ENCODE data around the gene TMEM200A. TPM values are rescaled to one million over a fixed set of nuclear protein-coding genes. Genes with fewer than 3 reads are reported as not detected.

Gene TMEM200A
- total and polyA plus RNA-seq, 2 experiments from 2014 or later: 44.5 to 47.0 TPM

DNA sequence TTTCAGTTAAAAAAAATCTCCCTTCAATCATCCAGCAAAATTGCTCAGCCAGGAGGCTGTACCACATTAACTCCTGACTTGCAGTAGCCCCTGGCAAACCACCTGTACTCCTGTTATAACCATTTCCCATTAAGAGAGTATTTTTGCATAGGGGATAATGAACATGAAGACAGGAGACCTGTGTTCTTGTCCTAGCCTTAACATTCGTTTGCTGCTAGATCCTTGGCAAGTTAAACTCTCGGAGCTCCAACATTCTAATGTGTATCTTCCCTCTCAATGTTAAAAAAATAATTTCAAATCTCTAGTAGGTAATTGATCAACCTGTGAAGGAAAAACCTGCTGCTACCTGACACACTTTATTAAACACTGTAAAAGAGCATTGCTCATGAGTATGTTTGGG lies 8.4 kb upstream of the TMEM200A start:
- Histone ChIP-seq H3K9me2 (ENCODE audit: insufficient read depth) (no peaks in the 10 kb centered on the region), H4K20me1 (ENCODE audit: insufficient read depth) (no peaks in the 10 kb centered on the region), H2AFZ (no peak overlapping the region), H3K79me2 (ENCODE audit: insufficient read depth) (no peaks in the 10 kb centered on the region), H3K27me3 (replicated peaks; ENCODE audit: insufficient read depth) (no peaks in the 10 kb centered on the region), H3K9me3 (ENCODE audit: low read depth) (no peaks in the 10 kb centered on the region), H3K27ac (no peak overlapping the region), H3K4me1 (ENCODE audit: insufficient read depth) (no peaks in the 10 kb centered on the region), H3K9ac (no peak overlapping the region), H3K4me3 (no peak overlapping the region), H3K36me3 (ENCODE audit: low read depth) (no peaks in the 10 kb centered on the region), H3F3A (ENCODE audit: insufficient read depth) (no peaks in the 10 kb centered on the region), H3K4me2 (ENCODE audit: unreplicated experiment) (no peak overlapping the region)
- 91 to 97% methylated on average over 2 of the region's 2 CpGs for WGBS, 2 experiments (ENCODE audit: low coverage in 1 of 2, low lambda C conversion rate in 2 of 2, missing lambda C conversion rate in 2 of 2)
- TF ChIP-seq EZH2phosphoT487 (IDR thresholded peaks at IDR 0.05; ENCODE audit: insufficient read depth, low read depth): no peak
- no peak for TF ChIP-seq EZH2 (IDR thresholded peaks at IDR 0.05; ENCODE audit: insufficient read depth, poor library complexity, severe bottlenecking)
- in situ Hi-C loops (cut with MboI): no loop called here
- no peak for DNase-seq

DNA sequence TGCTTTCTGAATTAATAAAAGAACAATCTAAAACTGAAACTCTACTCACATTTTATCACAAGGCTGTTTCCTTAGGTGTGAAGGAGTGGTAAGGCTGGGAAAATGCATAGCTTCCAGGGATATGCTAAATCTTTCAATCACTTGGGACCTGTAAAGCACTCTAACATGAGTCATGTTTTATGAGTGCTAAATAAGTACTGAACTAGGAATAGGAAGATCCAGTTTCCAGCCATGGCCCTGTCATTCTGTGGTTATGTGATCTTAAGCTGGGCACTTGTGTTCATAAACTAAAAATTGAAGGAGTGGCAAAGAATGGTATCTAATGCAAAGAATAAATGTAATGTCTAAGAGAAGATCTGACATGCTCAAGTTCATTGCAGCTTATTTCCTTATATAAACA lies 6.1 kb upstream of the TMEM200A start:
- H3K27me3 ChIP-seq (replicated peaks; ENCODE audit: insufficient read depth): no peaks in the 10 kb centered on the region
- DNase-seq: no peak
- H3K27ac ChIP-seq: no peak overlapping the region
- no peaks in the 10 kb centered on the region for H3K79me2 ChIP-seq (ENCODE audit: insufficient read depth)
- H3K9me2 ChIP-seq (ENCODE audit: insufficient read depth): no peaks in the 10 kb centered on the region
- no peak overlapping the region for H3K4me2 ChIP-seq (ENCODE audit: unreplicated experiment)
- no peak overlapping the region for H2AFZ ChIP-seq
- H3K4me3 ChIP-seq: no peak overlapping the region
- no peaks in the 10 kb centered on the region for H3K4me1 ChIP-seq (ENCODE audit: insufficient read depth)
- 0 out of 2 replicates have a peak, but pooled peaks cover 6% of the 10 kb centered on the region for H3F3A ChIP-seq (ENCODE audit: insufficient read depth)
- H3K36me3 ChIP-seq (ENCODE audit: low read depth): no peaks in the 10 kb centered on the region
- no peak overlapping the region for H3K9ac ChIP-seq
- H3K9me3 ChIP-seq (ENCODE audit: low read depth): no peaks in the 10 kb centered on the region
- TF ChIP-seq EZH2phosphoT487 (IDR thresholded peaks at IDR 0.05; ENCODE audit: insufficient read depth, low read depth) (no peak), EZH2 (IDR thresholded peaks at IDR 0.05; ENCODE audit: insufficient read depth, poor library complexity, severe bottlenecking) (no peak)
- in situ Hi-C loops (cut with MboI): no loop called here
- H4K20me1 ChIP-seq (ENCODE audit: insufficient read depth): no peaks in the 10 kb centered on the region

DNA sequence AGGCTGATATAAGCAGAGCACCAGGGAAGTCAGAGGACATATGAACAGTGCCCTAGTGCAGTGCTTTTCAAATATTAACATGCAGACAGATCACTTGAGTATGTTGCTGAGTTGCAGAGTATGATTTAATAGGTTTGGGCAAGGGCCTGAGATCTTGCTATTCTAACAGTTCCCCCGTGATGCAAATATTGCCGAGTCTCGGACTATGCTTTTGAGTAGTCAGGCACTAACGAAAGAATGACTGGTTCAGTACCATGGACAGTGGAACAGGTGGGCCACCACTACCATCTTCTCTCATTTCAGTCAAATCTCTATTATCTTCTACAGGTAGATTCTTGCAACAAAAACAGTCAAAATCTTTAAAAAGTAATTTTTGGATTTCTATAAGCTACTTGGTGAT lies 3.7 kb upstream of the TMEM200A start:
- Histone ChIP-seq H2AFZ (no peak overlapping the region), H3K27ac (no peak overlapping the region), H3F3A (ENCODE audit: insufficient read depth) (peaks cover 10% of the 10 kb centered on the region; the same call in 1 of the 2 replicates), H3K36me3 (ENCODE audit: low read depth) (no peaks in the 10 kb centered on the region), H4K20me1 (ENCODE audit: insufficient read depth) (no peaks in the 10 kb centered on the region), H3K9ac (no peak overlapping the region), H3K9me2 (ENCODE audit: insufficient read depth) (no peaks in the 10 kb centered on the region), H3K27me3 (replicated peaks; ENCODE audit: insufficient read depth) (no peaks in the 10 kb centered on the region), H3K4me3 (no peak overlapping the region), H3K4me1 (ENCODE audit: insufficient read depth) (no peaks in the 10 kb centered on the region), H3K79me2 (ENCODE audit: insufficient read depth) (peaks cover 8% of the 10 kb centered on the region), H3K4me2 (ENCODE audit: unreplicated experiment) (no peak overlapping the region), H3K9me3 (ENCODE audit: low read depth) (no peaks in the 10 kb centered on the region)
- TF ChIP-seq EZH2phosphoT487 (IDR thresholded peaks at IDR 0.05; ENCODE audit: insufficient read depth, low read depth) (no peak), EZH2 (IDR thresholded peaks at IDR 0.05; ENCODE audit: insufficient read depth, poor library complexity, severe bottlenecking) (no peak)
- WGBS, 2 experiments (ENCODE audit: low coverage in 1 of 2, low lambda C conversion rate in 2 of 2, missing lambda C conversion rate in 2 of 2): 43 to 50% methylated on average over 4 of the region's 4 CpGs
- no peak for DNase-seq
- in situ Hi-C loops (cut with MboI): no loop called here

DNA sequence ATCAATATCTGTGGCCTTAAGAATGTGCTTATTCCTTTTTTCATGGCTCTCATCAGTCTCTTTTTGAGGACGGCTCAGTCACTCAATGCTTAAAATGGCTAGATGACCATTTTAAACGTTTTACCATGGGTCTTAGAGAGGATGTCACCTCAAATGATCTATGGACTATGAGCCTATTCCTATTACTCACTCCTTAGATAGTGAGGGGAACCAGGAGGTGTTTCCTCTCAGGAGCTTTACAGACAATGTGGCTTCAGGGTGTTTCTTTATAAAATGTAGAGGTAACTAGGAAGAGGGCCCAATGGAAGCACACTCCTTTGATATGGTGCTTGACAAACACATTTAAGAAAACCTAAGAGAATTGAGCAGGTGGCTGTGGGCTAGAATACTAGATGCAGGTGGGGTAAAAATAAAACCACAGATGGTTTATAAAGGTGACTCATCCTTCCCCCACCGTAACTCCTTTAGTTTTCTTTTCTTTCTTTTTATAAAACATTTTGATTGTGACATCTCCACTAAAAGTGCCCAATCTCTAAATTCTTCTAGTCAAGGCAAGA lies 1.5 kb upstream of the TMEM200A start:
- peaks cover 13% of the 10 kb centered on the region for H3K4me1 ChIP-seq (ENCODE audit: insufficient read depth)
- H3K9me3 ChIP-seq (ENCODE audit: low read depth): no peaks in the 10 kb centered on the region
- no peak for TF ChIP-seq EZH2 (IDR thresholded peaks at IDR 0.05; ENCODE audit: insufficient read depth, poor library complexity, severe bottlenecking)
- no peak for TF ChIP-seq EZH2phosphoT487 (IDR thresholded peaks at IDR 0.05; ENCODE audit: insufficient read depth, low read depth)
- peaks cover 30% of the 10 kb centered on the region for H3K79me2 ChIP-seq (ENCODE audit: insufficient read depth)
- in situ Hi-C loops (cut with MboI): no loop called here
- H3K9ac ChIP-seq: no peak overlapping the region
- no peak overlapping the region for H3K4me2 ChIP-seq (ENCODE audit: unreplicated experiment)
- H4K20me1 ChIP-seq (ENCODE audit: insufficient read depth): no peaks in the 10 kb centered on the region
- peak overlapping the region; percentile 91; the same call in 1 of the 2 replicates for H3K4me3 ChIP-seq
- H3K27ac ChIP-seq: no peak overlapping the region
- no peaks in the 10 kb centered on the region for H3K9me2 ChIP-seq (ENCODE audit: insufficient read depth)
- no peak overlapping the region for H2AFZ ChIP-seq
- DNase-seq: no peak
- no peaks in the 10 kb centered on the region for H3K27me3 ChIP-seq (replicated peaks; ENCODE audit: insufficient read depth)
- no peaks in the 10 kb centered on the region for H3K36me3 ChIP-seq (ENCODE audit: low read depth)
- H3F3A ChIP-seq (ENCODE audit: insufficient read depth): peaks cover 10% of the 10 kb centered on the region; the same call in 1 of the 2 replicates
- WGBS, 2 experiments (ENCODE audit: low coverage in 1 of 2, low lambda C conversion rate in 2 of 2, missing lambda C conversion rate in 2 of 2): 44 to 50% methylated on average over 3 of the region's 3 CpGs
